Measurements from ENCODE around the gene RBBP8. TPM values are rescaled to one million over a fixed set of nuclear protein-coding genes. Genes with fewer than 3 reads are reported as not detected.
"Not testable (repeated sequence)": the region's sequence is repeated elsewhere in the genome, so short reads cannot be mapped to it uniquely, and the experiment has no call there.

The RBBP8 gene
- total RNA-seq, 1 donor from 2014 or later, result 30.4 TPM

DNA sequence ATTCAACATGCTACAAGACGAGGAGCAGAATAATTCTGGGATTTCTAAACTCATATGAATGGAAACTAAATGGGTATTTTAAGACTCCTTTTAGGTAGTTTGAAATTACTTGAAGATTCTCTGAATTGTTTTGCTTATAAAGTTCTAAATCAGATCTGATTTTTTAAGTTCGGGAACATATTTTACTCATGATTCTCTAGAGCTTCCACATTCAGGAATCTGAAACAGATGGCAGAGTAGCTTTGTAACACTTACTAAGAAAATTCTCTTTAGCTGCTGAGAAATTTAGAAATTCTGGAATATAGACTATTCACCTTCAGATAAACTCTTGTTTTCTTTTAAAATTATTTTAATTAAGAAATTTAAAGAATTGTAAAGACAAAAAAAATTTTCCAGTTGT is 13.7 kb downstream of the RBBP8 start:
- H3K36me3 ChIP-seq, result peaks cover 31% of the 10 kb centered on the region
- TF ChIP-seq, protein P1, sequence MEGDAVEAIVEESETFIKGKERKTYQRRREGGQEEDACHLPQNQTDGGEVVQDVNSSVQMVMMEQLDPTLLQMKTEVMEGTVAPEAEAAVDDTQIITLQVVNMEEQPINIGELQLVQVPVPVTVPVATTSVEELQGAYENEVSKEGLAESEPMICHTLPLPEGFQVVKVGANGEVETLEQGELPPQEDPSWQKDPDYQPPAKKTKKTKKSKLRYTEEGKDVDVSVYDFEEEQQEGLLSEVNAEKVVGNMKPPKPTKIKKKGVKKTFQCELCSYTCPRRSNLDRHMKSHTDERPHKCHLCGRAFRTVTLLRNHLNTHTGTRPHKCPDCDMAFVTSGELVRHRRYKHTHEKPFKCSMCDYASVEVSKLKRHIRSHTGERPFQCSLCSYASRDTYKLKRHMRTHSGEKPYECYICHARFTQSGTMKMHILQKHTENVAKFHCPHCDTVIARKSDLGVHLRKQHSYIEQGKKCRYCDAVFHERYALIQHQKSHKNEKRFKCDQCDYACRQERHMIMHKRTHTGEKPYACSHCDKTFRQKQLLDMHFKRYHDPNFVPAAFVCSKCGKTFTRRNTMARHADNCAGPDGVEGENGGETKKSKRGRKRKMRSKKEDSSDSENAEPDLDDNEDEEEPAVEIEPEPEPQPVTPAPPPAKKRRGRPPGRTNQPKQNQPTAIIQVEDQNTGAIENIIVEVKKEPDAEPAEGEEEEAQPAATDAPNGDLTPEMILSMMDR (IDR thresholded peaks at IDR 0.05), result no peak
- no peak overlapping the region for H3K27ac ChIP-seq
- intact Hi-C loops (cut with DNase I), result no loop called here
- H3K4me1 ChIP-seq, result no peaks in the 10 kb centered on the region
- ATAC-seq (no peak), DNase-seq (no peak)
- no peak overlapping the region for H3K4me3 ChIP-seq
- no peaks in the 10 kb centered on the region for H3K27me3 ChIP-seq
- H3K9me3 ChIP-seq, result no peaks in the 10 kb centered on the region

DNA sequence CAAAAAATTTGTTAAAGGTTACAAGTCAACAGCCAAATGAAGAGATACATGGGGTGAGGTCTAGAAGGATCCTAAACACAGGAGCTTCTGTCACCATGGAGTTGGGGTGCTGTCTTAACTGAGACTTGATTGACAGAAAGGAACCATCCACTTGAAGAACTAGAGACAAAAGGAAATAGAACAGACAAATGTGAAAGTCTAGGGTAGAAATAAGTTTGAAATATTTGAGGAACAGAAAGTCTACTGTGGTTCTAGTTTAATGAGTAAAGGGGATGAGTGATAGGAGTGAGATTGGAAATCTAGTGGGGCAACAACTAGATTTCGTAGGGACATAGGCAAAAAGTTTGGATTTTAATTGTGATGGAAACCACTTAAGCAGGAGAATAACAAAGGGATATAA is 18.7 kb downstream of the RBBP8 start:
- no peaks in the 10 kb centered on the region for H3K4me1 ChIP-seq
- H3K9me3 ChIP-seq, result no peaks in the 10 kb centered on the region
- H3K36me3 ChIP-seq, result peaks cover 47% of the 10 kb centered on the region
- DNase-seq (no peak), ATAC-seq (no peak)
- H3K27ac ChIP-seq, result no peak overlapping the region
- TF ChIP-seq, protein P1 (IDR thresholded peaks at IDR 0.05), result no peak
- intact Hi-C loops (cut with DNase I), result no loop called here
- no peaks in the 10 kb centered on the region for H3K27me3 ChIP-seq
- no peak overlapping the region for H3K4me3 ChIP-seq

DNA sequence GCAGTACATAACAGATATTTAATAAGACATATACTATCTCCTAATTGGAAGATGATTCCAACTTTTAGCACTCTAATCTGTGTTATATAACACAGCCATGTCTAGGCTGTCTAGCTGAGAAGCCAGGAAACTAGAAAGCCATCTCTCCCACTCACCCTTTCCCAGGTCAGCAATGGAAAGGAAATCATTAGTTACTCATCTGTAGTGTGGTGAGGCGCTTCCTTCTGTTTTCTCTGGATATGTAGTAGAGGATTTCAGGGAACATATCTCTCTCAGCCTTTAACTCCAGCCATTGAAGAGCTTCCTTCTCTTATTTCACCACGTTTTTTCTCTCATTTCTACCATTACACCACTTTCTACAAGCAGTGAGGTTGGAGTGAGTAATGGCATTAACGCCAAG is 19.4 kb downstream of the RBBP8 start:
- no peak for DNase-seq

DNA sequence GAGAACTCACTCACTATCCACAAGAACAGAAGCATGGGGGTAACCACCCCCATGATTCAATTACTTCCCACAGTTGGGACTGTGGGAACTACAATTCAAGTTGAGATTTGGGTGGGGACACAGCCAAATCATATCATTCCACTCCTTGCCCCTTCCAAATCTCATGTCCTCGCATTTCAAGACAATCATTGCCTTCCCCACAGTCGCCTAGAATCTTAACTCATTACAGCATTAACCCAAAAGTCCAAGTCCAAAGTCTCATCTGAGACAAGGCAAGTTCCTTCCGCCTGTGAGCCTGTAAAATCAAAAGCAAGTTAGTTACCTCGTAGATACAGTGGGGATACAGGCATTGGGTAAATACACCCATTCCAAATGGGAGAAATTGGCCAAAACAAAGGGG is 20.9 kb downstream of the RBBP8 start:
- peaks cover 52% of the 10 kb centered on the region for H3K36me3 ChIP-seq
- DNase-seq; intact Hi-C loops (cut with DNase I); H3K27me3 ChIP-seq; H3K27ac ChIP-seq; ATAC-seq; H3K9me3 ChIP-seq; H3K4me3 ChIP-seq; H3K4me1 ChIP-seq: not testable (repeated sequence)

More for the DNA sequence above, 19.4 kb downstream of the RBBP8 start:
- Histone ChIP-seq H3K27me3 (no peaks in the 10 kb centered on the region), H3K4me3 (no peak overlapping the region), H3K36me3 (peaks cover 47% of the 10 kb centered on the region), H3K27ac (no peak overlapping the region), H3K4me1 (no peaks in the 10 kb centered on the region), H3K9me3 (no peaks in the 10 kb centered on the region)
- ATAC-seq, result no peak
- TF ChIP-seq, protein P1 (IDR thresholded peaks at IDR 0.05), result no peak
- intact Hi-C loops (cut with DNase I), result no loop called here

DNA sequence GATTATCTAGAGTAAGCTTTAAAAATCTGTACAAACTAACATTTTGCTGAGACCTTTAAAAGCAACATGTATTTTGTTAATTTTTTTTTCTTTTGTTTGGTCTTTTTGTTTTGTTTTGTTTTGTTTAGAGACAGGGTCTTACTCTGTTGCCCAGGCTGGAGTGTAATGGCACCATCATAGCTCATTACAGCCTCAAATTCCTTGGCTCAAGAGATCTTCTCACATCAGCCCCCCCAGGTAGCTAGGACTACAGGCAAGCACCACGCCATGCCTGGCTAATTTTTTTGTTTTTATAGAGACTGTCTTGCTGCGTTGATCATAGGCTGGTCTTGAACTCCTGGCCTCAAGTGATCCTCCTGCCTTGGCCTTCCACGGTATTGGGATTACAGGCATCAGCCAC is 23.1 kb downstream of the RBBP8 start:
- DNase-seq, result no peak
- Histone ChIP-seq H3K27ac (no peak overlapping the region), H3K27me3 (no peaks in the 10 kb centered on the region), H3K36me3 (peaks cover 33% of the 10 kb centered on the region), H3K4me1 (no peaks in the 10 kb centered on the region), H3K4me3 (no peak overlapping the region), H3K9me3 (no peaks in the 10 kb centered on the region)
- no peak for ATAC-seq
- TF ChIP-seq, protein P1 (IDR thresholded peaks at IDR 0.05), result no peak
- intact Hi-C loops (cut with DNase I), result no loop called here

DNA sequence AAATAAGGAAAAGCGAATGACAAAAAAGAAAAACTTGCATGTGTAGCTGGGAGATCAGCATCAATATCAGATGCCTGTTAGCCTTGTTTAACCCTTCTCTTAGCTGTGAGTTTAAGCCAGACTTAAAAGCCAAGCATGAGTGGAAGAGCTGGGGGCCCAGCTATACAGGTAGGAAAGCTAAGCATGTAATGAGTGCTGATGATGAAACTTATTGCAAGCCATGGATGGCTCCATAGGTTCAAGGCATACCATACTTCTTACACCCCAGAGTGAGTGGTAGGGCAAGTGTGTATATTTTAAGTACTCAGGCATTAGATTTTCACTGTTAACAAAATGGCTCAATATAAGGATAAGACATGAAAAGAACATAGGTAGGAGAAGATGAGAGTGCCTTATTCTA is 28.0 kb downstream of the RBBP8 start:
- H3K4me3 ChIP-seq, result no peak overlapping the region
- no peaks in the 10 kb centered on the region for H3K27me3 ChIP-seq
- DNase-seq (no peak), ATAC-seq (no peak)
- H3K4me1 ChIP-seq, result no peaks in the 10 kb centered on the region
- H3K36me3 ChIP-seq, result peaks cover 5% of the 10 kb centered on the region
- TF ChIP-seq, protein P1 (IDR thresholded peaks at IDR 0.05), result no peak
- no peak overlapping the region for H3K27ac ChIP-seq
- no peaks in the 10 kb centered on the region for H3K9me3 ChIP-seq
- intact Hi-C loops (cut with DNase I), result no loop called here
